HG03469 (cell line): ENCODE data around the gene CTDNEP1.

Source experiments
- ATAC-seq: cut with Tn5 transposase; IDR thresholded peaks from one replicate; pipeline ENCODE4 v1.9.1; 2021; ENCODE audit warnings: mild to moderate bottlenecking, moderate library complexity, moderate number of reproducible peaks; ENCODE audit not compliant: unreplicated experiment

Gene CTDNEP1

DNA sequence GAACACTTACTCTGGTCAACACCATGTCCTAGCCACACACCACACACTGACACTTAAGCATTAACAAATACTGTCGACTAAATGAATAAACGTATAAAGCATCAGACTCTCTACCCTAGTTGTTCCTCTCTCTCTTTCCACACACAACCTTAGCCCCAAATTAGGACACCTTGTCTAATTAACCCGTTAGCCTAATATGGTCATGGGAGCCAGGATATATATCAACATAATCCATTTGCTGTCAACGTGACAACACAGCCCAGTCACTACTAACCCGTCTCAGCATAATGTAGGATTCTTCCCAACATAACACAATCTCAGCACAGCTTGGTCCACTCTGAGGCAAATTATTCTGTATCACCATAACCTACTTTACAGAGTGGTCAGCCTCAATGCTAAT, 19.4 kb downstream of the CTDNEP1 start:
- ATAC-seq = no peak

DNA sequence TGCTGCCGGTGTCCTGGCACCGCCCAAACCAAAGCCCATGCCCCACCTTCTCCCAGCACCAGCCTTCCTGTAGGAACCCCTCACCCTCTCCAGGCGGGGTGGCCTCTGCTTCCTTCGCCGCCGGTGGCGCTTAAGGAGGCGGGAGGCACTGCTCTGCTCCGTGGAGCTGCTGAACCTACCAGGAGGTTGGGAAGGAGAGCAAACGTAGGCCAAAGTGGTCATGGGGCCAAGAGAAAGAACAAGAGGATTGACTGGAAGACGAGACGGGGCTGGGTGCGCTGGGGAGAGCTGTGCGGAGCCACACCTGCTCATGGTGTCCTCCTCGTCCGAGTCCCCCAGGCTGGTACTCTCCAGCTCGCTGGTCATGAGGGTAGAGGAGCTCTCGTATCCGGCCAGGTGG, 22.0 kb downstream of the CTDNEP1 start:
- no peak for ATAC-seq

GRCh38 chr17:7228920-7229319, 22.6 kb downstream of the CTDNEP1 start:
- ATAC-seq = no peak

GRCh38 chr17:7226721-7227710, 24.5 kb downstream of the CTDNEP1 start:
- ATAC-seq = no peak

DNA sequence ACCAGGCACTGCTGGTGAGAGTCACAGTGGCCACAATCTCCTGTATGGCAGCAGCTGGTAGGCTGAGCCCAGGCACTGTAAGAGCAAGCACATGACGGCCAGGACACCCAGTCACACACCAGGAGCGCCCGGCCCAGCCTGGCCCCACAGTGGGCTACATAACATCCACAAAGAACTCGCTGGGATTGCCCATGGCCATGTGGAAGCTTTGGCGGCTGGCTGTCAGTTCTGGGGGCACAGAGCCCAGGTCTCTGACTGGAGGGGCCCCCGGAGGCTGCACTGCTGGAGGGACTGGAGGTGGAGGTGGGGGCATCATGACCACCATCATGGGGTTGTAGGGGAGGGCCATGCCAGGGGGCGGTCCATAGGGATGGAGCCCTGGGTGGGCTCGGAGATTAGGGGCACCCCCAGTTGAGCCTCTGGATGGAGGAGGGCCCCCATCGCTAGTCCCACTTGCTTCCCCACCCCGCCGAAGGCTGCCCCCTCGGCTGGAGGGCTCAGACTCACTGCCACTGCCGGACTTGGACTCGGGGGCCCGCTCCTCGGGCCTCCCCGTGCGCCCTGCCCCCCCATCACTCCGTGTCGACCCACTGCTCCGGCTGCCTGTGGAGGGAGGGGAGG, 25.7 kb downstream of the CTDNEP1 start:
- no peak for ATAC-seq

- ATAC-seq = no peak
Measured at GRCh38 chr17:7224661-7225111, 26.8 kb downstream of the CTDNEP1 start.

GRCh38 chr17:7224110-7224509, 27.4 kb downstream of the CTDNEP1 start:
- ATAC-seq = no peak

GRCh38 chr17:7223375-7223774, 28.2 kb downstream of the CTDNEP1 start:
- no peak for ATAC-seq

DNA sequence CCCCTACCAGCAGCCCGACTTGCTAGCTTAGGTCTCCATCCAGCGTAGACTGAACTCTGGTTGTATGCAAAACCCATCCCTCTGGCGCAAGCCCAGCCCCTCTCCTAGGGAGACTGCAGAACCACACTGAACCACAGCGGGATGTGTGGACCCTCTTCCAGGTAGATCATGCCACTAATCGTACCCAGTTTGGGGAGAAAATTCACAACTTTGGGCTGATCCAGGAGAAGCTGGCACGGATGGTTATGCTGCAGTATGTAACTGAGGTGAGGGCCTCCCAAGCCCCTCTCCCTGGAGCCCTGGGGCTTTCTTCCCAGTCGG, 28.6 kb downstream of the CTDNEP1 start:
- ATAC-seq = no peak

DNA sequence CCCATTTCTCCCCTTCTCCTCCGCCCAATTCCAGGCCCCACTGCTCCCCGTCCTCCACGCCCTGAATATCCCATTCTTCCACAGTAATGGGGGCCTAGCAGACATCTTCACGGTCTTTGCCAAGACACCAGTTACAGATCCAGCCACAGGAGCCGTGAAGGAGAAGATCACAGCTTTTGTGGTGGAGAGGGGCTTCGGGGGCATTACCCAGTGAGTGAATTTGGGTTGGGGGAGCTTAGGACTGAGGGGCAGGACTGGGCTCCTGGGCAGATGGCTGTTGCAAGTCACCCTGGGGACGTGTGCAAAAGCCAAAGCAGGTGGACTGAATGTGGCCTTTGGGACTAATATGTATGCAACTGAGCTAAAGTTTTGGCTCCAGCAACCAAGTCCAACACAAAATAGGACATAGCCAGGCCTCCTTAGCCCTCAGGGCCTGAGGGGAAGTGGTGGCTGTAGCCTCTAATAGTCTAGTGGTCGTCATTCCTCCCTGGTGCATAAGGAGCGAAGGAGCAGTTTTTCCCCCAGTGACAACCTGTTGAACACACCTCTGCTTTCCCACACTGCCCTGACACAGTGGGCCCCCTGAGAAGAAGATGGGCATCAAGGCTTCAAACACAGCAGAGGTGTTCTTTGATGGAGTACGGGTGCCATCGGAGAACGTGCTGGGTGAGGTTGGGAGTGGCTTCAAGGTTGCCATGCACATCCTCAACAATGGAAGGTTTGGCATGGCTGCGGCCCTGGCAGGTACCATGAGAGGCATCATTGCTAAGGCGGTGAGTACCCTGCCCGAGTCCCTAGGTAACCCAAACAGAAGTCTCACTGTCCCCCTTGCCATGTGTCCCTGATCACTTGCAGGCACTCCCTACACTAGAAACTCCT, 29.2 kb downstream of the CTDNEP1 start:
- no peak for ATAC-seq

GRCh38 chr17:7221278-7222092, 30.0 kb downstream of the CTDNEP1 start:
- ATAC-seq = no peak

DNA sequence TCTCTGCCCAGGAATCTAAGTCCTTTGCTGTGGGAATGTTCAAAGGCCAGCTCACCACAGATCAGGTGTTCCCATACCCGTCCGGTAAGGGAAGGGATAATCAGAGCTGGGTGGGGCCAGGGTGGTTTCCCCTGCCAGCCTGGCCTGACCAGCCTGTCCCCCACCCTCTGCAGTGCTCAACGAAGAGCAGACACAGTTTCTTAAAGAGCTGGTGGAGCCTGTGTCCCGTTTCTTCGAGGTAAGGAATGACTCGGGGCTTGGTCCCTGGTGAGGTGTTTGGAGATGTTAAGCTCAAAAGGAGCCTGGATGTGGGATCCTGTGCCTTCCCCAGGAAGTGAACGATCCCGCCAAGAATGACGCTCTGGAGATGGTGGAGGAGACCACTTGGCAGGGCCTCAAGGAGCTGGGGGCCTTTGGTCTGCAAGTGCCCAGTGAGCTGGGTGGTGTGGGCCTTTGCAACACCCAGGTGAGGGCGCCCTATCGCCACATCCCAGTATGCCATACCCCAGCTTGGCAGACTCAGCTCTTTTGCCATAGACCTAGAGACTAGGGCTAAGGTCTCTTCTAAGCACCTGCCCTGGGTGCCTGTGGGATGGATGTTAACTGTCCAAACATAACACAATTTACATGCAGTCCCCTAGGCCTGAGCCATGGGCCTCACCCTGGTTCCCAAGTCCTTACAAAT, 30.8 kb downstream of the CTDNEP1 start:
- no peak for ATAC-seq

DNA sequence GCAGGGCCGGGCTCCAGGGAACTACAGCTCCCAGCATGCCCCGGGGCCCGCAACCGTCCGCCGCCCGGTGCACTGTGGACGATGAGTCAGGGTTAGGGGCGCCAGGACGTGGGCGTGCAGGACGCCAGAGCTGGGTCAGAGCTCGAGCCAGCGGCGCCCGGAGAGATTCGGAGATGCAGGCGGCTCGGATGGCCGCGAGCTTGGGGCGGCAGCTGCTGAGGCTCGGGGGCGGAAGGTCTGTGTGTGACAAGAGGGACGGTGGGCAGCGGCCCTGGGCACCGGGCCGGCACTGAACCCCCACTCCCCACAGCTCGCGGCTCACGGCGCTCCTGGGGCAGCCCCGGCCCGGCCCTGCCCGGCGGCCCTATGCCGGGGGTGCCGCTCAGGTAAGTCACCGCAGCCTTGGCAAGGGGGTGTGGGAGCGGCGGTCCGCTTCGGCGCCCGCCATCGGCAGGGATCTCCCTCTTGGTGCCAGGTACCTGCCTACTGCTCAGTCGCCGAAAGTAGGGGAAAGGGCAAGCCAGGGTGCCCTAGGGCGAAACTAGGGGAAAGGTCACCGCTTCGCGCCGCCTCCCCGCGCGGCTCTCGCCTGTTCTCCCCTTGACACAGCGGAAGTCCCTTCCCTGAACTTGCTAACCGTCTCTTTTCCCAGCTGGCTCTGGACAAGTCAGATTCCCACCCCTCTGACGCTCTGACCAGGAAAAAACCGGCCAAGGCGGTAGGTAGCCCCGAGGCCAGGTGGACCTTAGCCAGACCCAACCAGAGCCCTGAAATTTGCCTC, 31.5 kb downstream of the CTDNEP1 start, which contains the start of the genes ACADVL and DLG4:
Gene ACADVL (plus strand): TSS at position 127 of the 781 bp plus-strand sequence. CDS start 47 bp downstream, at position 174.
Gene DLG4 (minus strand): TSS at position 25 of the 781 bp plus-strand sequence.
- ATAC-seq = no peak

GRCh38 chr17:7219229-7219811, 32.2 kb downstream of the CTDNEP1 start:
- no peak for ATAC-seq

GRCh38 chr17:7218758-7219157, 32.8 kb downstream of the CTDNEP1 start:
- ATAC-seq = no peak

DNA sequence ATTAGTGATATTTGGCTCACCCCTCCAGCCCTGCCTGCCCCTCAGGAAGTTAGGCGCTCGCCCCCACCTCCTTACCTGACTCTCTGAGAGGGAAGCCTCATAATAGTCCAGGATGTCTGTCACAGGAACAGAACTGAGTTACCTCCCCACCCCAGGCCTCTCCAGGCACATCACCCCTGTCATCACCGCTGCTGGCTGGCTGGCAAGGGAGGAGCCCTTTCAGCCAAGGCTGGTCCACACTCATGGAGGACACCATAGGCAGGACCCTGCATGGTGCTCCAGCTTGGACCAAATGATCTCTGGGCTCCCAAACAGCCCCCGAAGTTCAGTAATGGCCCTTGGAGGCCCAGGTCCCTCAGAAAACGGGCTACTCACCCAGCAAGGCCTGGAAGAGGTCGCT, 33.4 kb downstream of the CTDNEP1 start:
- no peak for ATAC-seq

DNA sequence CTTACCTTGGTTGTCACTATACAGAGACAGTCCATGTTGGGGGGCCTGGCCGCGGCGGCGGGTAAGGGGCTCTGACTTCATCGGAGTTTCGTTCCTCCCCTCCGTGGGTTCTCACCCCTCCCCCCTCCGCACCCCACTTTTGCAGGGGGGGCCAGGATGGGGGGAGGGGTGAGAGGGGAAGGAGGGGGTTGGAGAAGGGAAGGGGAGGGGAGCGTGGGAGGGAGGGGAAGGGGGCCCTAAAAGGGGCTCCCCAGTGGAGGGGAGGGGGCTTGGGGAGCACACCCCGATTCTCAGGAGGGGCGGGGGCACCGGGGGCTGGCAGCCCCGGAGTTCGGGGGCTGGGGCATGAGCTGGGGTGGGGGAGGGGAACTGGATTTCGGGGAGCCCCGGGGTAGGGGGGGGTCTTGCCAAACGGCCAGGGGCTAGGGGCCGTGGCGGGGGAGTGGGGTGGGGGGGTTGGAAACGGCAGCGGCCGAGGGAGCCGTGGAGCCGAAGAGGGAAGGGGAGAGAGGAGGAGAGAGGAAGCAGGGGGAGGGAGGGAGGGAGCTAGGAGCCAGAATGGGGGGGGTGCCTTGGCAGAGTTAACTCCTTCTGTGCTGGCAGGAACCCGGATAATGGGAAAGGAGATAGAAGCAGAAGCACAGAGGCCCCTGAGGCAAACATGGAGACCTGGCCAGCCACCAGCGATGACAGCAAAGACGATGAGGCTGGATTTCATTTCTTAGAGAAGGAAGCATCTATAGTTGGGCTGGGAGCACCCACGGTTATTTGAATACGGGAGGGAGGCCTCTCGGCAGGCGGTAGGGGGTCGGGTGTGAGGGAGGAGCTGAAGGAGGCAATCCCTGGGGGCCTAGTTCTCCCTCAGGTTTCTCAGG, 34.2 kb downstream of the CTDNEP1 start:
- ATAC-seq = no peak
